GM12878 (cell line): ENCODE results near the gene ZKSCAN1. TPM values are rescaled to one million over a fixed set of nuclear protein-coding genes. Genes with fewer than 3 reads are reported as not detected.
A peak's percentile ranks its signal among the peaks of the same experiment; 100 is the strongest.

ENCODE experiments used
- ATAC-seq: fragments of 200-7000 bp; cut with Tn5 transposase; 3 replicates; pipeline ENCODE4 v1.9.1; 2020; ENCODE audit warnings: mild to moderate bottlenecking, moderate library complexity
- BruUV-seq: library from RNA; stranded (reverse); fragments of 400-500 nt; replicated peaks from 2 replicates; lab custom pipeline; 2021; lab: Mats Ljungman, UMichigan
- CTCF ChIA-PET: fragments of 300-600 bp; sonication (Branson Sonifier 250); formaldehyde crosslinking; extraction: SDS; loops from one replicate; lab custom pipeline; 2021; ENCODE audit warnings: inconsistent platforms; lab: Yijun Ruan, JAX
- POLR2A ChIA-PET: fragments of 350-600 bp; formaldehyde crosslinking; extraction: SDS; loops from one replicate; lab custom pipeline; 2021; ENCODE audit warnings: inconsistent platforms; lab: Charles Lee
- RAD21 ChIA-PET: fragments of 300-600 bp; sonication (Branson Sonifier 250); formaldehyde crosslinking; loops from one replicate; lab custom pipeline; 2023; ENCODE audit warnings: antibody characterized with exemption; ENCODE audit not compliant: unreplicated experiment; lab: Charles Lee
- SMC1A ChIA-PET: fragments of 300-600 bp; sonication (Branson Sonifier 250); formaldehyde crosslinking; loops from one replicate; lab custom pipeline; 2023; ENCODE audit not compliant: unreplicated experiment, uncharacterized antibody; lab: Charles Lee
- DNase-seq: peaks from one replicate; pipeline ENCODE4 v3.0.0-alpha.2; 2011; ENCODE audit warnings: low read depth, low spot score
- FAIRE-seq: peaks from 3 replicates; lab custom pipeline; 2011; peaks lifted over from hg19 to GRCh38; lab: Jason Lieb, UNC
- H2AFZ ChIP-seq: 2 replicates; pipeline ENCODE4 v1.6.0; 2011; ENCODE audit warnings: low read depth, low read length, control low read depth; ENCODE audit not compliant: control insufficient read depth
- H3K27ac ChIP-seq: 2 replicates; pipeline ENCODE4 v1.5.1; 2011; ENCODE audit warnings: control low read depth; ENCODE audit not compliant: control insufficient read depth, insufficient read depth
- H3K27me3 ChIP-seq, 2 experiments: replicated peaks in 1 of 2; 2 replicates each; pipeline versions ENCODE4 v1.6.0 to v1.6.1; 2011; ENCODE audit warnings: low read length in 1 of 2; ENCODE audit not compliant: control insufficient read depth in 2 of 2, insufficient read depth in 2 of 2
- H3K36me3 ChIP-seq, 2 experiments: 2 replicates each; pipeline ENCODE4 v1.5.1; 2011; ENCODE audit warnings: low read length in 1 of 2; ENCODE audit not compliant: control insufficient read depth in 2 of 2, insufficient read depth in 2 of 2
- H3K4me1 ChIP-seq: 2 replicates; pipeline ENCODE4 v1.6.1; 2011; ENCODE audit warnings: mild to moderate bottlenecking, low read length, moderate library complexity, mixed read lengths; ENCODE audit not compliant: control insufficient read depth, insufficient read depth
- H3K4me2 ChIP-seq: 2 replicates; pipeline ENCODE4 v1.6.0; 2011; ENCODE audit warnings: control low read depth; ENCODE audit not compliant: control insufficient read depth, insufficient read depth
- H3K4me3 ChIP-seq: fragments of 200-600 bp; sonication (generic); 2 replicates; pipeline ENCODE4 v1.5.1; 2016
- H3K79me2 ChIP-seq: 2 replicates; pipeline ENCODE4 v1.6.0; 2011; ENCODE audit warnings: low read length; ENCODE audit not compliant: control insufficient read depth, insufficient read depth
- H3K9ac ChIP-seq: 2 replicates; pipeline ENCODE4 v1.8.0; 2011; ENCODE audit warnings: low read length, control low read depth, mixed read lengths; ENCODE audit not compliant: control insufficient read depth, insufficient read depth
- H3K9me3 ChIP-seq: replicated peaks from 3 replicates; pipeline ENCODE4 v1.5.1; 2011; ENCODE audit warnings: mild to moderate bottlenecking, low read length; ENCODE audit not compliant: control insufficient read depth, insufficient read depth
- H4K20me1 ChIP-seq: 2 replicates; pipeline ENCODE4 v1.6.0; 2011; ENCODE audit not compliant: control insufficient read depth, insufficient read depth
- CBX3 ChIP-seq: fragments of 200-600 bp; sonication (generic); IDR thresholded peaks from 2 replicates; pipeline ENCODE4 v1.6.1; 2016; ENCODE audit warnings: low read depth, borderline replicate concordance
- FOXM1 ChIP-seq: IDR thresholded peaks from 2 replicates; pipeline ENCODE4 v1.6.1; 2012; ENCODE audit warnings: low read depth, mild to moderate bottlenecking, inconsistent platforms, low read length, moderate library complexity
- GABPA ChIP-seq: IDR thresholded peaks from 2 replicates; pipeline ENCODE4 v1.6.1; 2014; ENCODE audit warnings: antibody characterized with exemption, low read depth, mild to moderate bottlenecking, inconsistent platforms
- JUNB ChIP-seq: IDR thresholded peaks from 2 replicates; pipeline ENCODE4 v1.6.1; 2016; ENCODE audit warnings: antibody characterized with exemption, mild to moderate bottlenecking
- MYB ChIP-seq: fragments of 150-350 bp; IDR thresholded peaks from 2 replicates; pipeline ENCODE4 v1.6.1; 2014; ENCODE audit warnings: mild to moderate bottlenecking, low read depth, low read length, borderline replicate concordance
- NR2C2 ChIP-seq: IDR thresholded peaks from 2 replicates; pipeline ENCODE4 v1.6.1; 2011; ENCODE audit warnings: borderline replicate concordance, low read depth; ENCODE audit not compliant: control insufficient read depth, insufficient read length
- PAX8 ChIP-seq: fragments of 450-650 bp; IDR thresholded peaks from 2 replicates; pipeline ENCODE4 v1.6.1; 2017; ENCODE audit warnings: mild to moderate bottlenecking, moderate library complexity
- SIN3A ChIP-seq: IDR thresholded peaks from 2 replicates; pipeline ENCODE4 v1.6.1; 2012; ENCODE audit warnings: low read depth, low read length, improper control_type of control experiment
- SP1 ChIP-seq: IDR thresholded peaks from one replicate; pipeline ENCODE4 v1.6.1; 2011; ENCODE audit warnings: low read depth, low read length
- STAT3 ChIP-seq: IDR thresholded peaks from 2 replicates; pipeline ENCODE4 v1.6.1; 2011; ENCODE audit warnings: low read depth, low read length, improper control_type of control experiment
- SUZ12 ChIP-seq: fragments of 200-600 bp; sonication (generic); IDR thresholded peaks from one replicate; pipeline ENCODE4 v1.6.1; 2018; ENCODE audit warnings: antibody characterized with exemption, mild to moderate bottlenecking; ENCODE audit not compliant: unreplicated experiment
- TAF1 ChIP-seq: IDR thresholded peaks from 2 replicates; pipeline ENCODE4 v1.6.1; 2011; ENCODE audit warnings: mild to moderate bottlenecking, low read depth, low read length, borderline replicate concordance
- ZSCAN29 ChIP-seq: fragments of 450-650 bp; IDR thresholded peaks from 2 replicates; pipeline ENCODE4 v1.6.1; 2017; ENCODE audit warnings: mild to moderate bottlenecking, moderate library complexity
- WGBS: methylation state at CpG from one replicate; pipeline ENCODE4 v1.1.6; 2016; ENCODE audit warnings: low lambda C conversion rate; ENCODE audit not compliant: insufficient replicate concordance, insufficient coverage; ENCODE audit errors: missing lambda C conversion rate; 5-methylcytosine and 5-hydroxymethylcytosine counted together
- in situ Hi-C: fragments of 300-500 bp; cut with MboI; formaldehyde crosslinking; loops from 9 replicates; pipeline ENCODE4 v1.14.3; 2018; ENCODE audit warnings: mixed read lengths
- intact Hi-C: fragments of 100-400 bp; cut with micrococcal nuclease; formaldehyde crosslinking; loops from one replicate; pipeline ENCODE4 v1.14.2; 2022; ENCODE audit not compliant: unreplicated experiment
- polyA plus RNA-seq, 11 experiments: library from polyadenylated mRNA; depleted of rRNA in 4 of 11; unstranded in 6 of 11; stranded (reverse) in 5 of 11; fragments of >200 nt; fragmentation: Nextera tagmentation in 4 of 11; fragmentation: Illumina TruSeq in 1 of 11; extraction: Ambion mirVana in 4 of 11; extraction: Trizol in 1 of 11; gene quantifications; 1 replicate in 1 of 11; 2 replicates in 10 of 11; pipeline versions ENCODE4 v1.2.1 to v1.2.3, GENCODE V29; 2011 to 2016; ENCODE audit warnings: inconsistent platforms in 2 of 11, missing spikeins in 2 of 11, low read depth in 1 of 11
- total RNA-seq, 4 experiments: library from RNA; depleted of rRNA in 3 of 4; stranded (reverse); fragments of >200 nt in 3 of 4; fragmentation: Illumina TruSeq in 1 of 4; extraction: Trizol in 1 of 4; gene quantifications; 2 replicates each; pipeline versions ENCODE4 v1.2.1 to v1.2.3, GENCODE V29; 2013 to 2021
- TF ChIP-seq, protein P1 (sequence below): IDR thresholded peaks from 2 replicates; pipeline ENCODE4 v1.6.1; 2011; ENCODE audit warnings: mild to moderate bottlenecking, low read depth, low read length, moderate library complexity; ENCODE audit not compliant: insufficient replicate concordance
- TF ChIP-seq, protein P2 (sequence below): IDR thresholded peaks from 2 replicates; pipeline ENCODE4 v1.6.1; 2011; ENCODE audit warnings: borderline replicate concordance, low read depth, mild to moderate bottlenecking, moderate library complexity, mixed read lengths, low read length; ENCODE audit not compliant: insufficient read depth; ENCODE audit errors: extremely low read length
- TF ChIP-seq, protein P3 (sequence below): fragments of 450-650 bp; IDR thresholded peaks from 2 replicates; pipeline ENCODE4 v1.6.1; 2017; ENCODE audit warnings: low read depth, mild to moderate bottlenecking, moderate library complexity
- TF ChIP-seq, protein P4 (sequence below): IDR thresholded peaks from 2 replicates; pipeline ENCODE4 v1.6.1; 2011; ENCODE audit warnings: low read depth, mild to moderate bottlenecking, low read length, moderate library complexity, borderline replicate concordance; ENCODE audit errors: extremely low read depth
- TF ChIP-seq, protein P5 (sequence below): fragments of 450-650 bp; IDR thresholded peaks from 2 replicates; pipeline ENCODE4 v1.6.1; 2017; ENCODE audit warnings: antibody characterized with exemption, mild to moderate bottlenecking, moderate library complexity

The ZKSCAN1 gene
- total and polyA plus RNA-seq, 10 of the 15 experiments (the other 5 are each of a cell fraction or from before 2014, with no cell fraction given), result 3.2 to 34.4 (median 18.1) TPM

DNA sequence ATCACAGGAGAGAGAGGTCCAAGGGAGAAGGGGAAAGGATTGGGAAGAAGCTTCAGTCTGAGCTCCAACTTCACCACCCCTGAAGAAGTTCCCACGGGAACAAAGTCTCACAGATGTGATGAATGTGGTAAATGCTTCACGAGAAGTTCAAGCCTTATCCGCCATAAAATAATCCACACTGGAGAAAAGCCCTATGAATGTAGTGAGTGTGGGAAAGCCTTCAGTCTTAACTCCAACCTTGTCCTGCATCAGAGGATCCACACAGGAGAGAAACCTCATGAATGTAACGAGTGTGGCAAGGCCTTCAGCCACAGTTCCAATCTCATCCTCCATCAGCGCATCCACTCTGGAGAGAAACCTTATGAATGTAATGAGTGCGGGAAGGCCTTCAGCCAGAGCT, 18.1 kb downstream of the ZKSCAN1 start:
- H2AFZ ChIP-seq, result no peak overlapping the region
- H3K79me2 ChIP-seq, result no peaks in the 10 kb centered on the region
- no peaks in the 10 kb centered on the region for H3K4me1 ChIP-seq
- DNase-seq (no peak), ATAC-seq (no peak), FAIRE-seq (no peak)
- whole genome bisulfite sequencing, result 98% methylated on average over 6 of the region's 6 CpGs
- ChIA-PET RAD21 (no interaction called here), CTCF (no interaction called here), POLR2A (no interaction called here), SMC1A (no interaction called here)
- H3K9ac ChIP-seq, result no peak overlapping the region
- no peak overlapping the region for H3K27ac ChIP-seq
- peaks cover 0 to 23% of the 10 kb centered on the region in 2 experiments; a peak in 3 of 4 replicates for H3K36me3 ChIP-seq
- H4K20me1 ChIP-seq, result no peaks in the 10 kb centered on the region
- TF ChIP-seq, protein P1, sequence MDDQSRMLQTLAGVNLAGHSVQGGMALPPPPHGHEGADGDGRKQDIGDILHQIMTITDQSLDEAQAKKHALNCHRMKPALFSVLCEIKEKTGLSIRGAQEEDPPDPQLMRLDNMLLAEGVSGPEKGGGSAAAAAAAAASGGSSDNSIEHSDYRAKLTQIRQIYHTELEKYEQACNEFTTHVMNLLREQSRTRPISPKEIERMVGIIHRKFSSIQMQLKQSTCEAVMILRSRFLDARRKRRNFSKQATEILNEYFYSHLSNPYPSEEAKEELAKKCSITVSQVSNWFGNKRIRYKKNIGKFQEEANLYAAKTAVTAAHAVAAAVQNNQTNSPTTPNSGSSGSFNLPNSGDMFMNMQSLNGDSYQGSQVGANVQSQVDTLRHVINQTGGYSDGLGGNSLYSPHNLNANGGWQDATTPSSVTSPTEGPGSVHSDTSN, result no peak
- TF ChIP-seq STAT3, result no peak
- no peak for TF ChIP-seq CBX3
- no peak for TF ChIP-seq TAF1
- no peak for TF ChIP-seq JUNB
- TF ChIP-seq, protein P2, sequence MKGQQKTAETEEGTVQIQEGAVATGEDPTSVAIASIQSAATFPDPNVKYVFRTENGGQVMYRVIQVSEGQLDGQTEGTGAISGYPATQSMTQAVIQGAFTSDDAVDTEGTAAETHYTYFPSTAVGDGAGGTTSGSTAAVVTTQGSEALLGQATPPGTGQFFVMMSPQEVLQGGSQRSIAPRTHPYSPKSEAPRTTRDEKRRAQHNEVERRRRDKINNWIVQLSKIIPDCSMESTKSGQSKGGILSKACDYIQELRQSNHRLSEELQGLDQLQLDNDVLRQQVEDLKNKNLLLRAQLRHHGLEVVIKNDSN, result no peak
- no peak for TF ChIP-seq PAX8
- no peak for TF ChIP-seq SP1
- no peak for TF ChIP-seq NR2C2
- TF ChIP-seq GABPA, result no peak
- TF ChIP-seq MYB, result no peak
- no peak for TF ChIP-seq ZSCAN29
- TF ChIP-seq, protein P3, sequence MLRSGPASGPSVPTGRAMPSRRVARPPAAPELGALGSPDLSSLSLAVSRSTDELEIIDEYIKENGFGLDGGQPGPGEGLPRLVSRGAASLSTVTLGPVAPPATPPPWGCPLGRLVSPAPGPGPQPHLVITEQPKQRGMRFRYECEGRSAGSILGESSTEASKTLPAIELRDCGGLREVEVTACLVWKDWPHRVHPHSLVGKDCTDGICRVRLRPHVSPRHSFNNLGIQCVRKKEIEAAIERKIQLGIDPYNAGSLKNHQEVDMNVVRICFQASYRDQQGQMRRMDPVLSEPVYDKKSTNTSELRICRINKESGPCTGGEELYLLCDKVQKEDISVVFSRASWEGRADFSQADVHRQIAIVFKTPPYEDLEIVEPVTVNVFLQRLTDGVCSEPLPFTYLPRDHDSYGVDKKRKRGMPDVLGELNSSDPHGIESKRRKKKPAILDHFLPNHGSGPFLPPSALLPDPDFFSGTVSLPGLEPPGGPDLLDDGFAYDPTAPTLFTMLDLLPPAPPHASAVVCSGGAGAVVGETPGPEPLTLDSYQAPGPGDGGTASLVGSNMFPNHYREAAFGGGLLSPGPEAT, result no peak
- TF ChIP-seq FOXM1, result no peak
- TF ChIP-seq, protein P4, sequence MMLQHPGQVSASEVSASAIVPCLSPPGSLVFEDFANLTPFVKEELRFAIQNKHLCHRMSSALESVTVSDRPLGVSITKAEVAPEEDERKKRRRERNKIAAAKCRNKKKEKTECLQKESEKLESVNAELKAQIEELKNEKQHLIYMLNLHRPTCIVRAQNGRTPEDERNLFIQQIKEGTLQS, result no peak
- no peak for TF ChIP-seq SUZ12
- TF ChIP-seq SIN3A, result no peak
- TF ChIP-seq, protein P5, sequence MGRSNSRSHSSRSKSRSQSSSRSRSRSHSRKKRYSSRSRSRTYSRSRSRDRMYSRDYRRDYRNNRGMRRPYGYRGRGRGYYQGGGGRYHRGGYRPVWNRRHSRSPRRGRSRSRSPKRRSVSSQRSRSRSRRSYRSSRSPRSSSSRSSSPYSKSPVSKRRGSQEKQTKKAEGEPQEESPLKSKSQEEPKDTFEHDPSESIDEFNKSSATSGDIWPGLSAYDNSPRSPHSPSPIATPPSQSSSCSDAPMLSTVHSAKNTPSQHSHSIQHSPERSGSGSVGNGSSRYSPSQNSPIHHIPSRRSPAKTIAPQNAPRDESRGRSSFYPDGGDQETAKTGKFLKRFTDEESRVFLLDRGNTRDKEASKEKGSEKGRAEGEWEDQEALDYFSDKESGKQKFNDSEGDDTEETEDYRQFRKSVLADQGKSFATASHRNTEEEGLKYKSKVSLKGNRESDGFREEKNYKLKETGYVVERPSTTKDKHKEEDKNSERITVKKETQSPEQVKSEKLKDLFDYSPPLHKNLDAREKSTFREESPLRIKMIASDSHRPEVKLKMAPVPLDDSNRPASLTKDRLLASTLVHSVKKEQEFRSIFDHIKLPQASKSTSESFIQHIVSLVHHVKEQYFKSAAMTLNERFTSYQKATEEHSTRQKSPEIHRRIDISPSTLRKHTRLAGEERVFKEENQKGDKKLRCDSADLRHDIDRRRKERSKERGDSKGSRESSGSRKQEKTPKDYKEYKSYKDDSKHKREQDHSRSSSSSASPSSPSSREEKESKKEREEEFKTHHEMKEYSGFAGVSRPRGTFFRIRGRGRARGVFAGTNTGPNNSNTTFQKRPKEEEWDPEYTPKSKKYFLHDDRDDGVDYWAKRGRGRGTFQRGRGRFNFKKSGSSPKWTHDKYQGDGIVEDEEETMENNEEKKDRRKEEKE, result no peak
- H3K27me3 ChIP-seq, result no peaks in the 10 kb centered on the region
- TSS peak; percentile 19 for BruUV-seq
- no peak overlapping the region for H3K4me3 ChIP-seq
- no peak overlapping the region for H3K4me2 ChIP-seq
- intact Hi-C loops, result no loop called here
- H3K9me3 ChIP-seq, result no peaks in the 10 kb centered on the region
- in situ Hi-C loops, result no loop called here
